ENCODE results near the gene PTMS.

Gene PTMS

GRCh38 chr12:6791931-6792520 is 25.9 kb downstream of the PTMS start:
- no peak for DNase-seq

DNA sequence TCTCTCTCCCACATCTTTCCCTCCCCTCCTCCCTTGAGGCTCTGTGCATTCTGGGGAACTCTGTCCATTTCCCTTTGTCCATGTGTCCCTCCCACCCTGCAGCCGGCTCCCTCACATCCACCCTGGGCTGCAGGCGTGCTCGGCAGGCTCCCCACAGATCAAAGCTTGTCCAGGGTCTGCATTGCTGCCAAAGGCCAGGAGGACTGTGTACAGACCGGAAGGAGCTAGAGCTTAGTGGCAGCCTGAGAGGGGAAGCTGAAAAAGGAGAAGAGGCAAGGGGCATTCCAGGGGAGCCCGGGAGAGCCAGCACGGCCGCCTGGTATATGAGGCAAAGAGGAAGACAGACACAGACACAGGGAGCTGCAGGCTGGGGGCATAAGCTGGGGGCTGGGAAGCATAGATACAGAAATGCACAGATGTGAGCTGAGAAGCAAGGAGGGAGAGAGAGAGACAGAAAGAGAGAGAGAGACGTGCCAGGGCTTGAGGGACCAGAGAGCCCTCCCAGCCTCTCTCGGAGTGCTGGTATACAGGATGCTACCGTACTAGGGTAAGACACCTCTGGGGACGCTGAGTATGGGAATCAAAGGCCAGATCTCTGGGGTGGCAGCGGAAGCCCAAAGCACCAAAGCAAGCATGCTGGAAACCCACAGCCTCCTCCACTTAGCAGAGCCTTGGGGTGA is 26.5 kb downstream of the PTMS start:
- DNase-seq = no peak

DNA sequence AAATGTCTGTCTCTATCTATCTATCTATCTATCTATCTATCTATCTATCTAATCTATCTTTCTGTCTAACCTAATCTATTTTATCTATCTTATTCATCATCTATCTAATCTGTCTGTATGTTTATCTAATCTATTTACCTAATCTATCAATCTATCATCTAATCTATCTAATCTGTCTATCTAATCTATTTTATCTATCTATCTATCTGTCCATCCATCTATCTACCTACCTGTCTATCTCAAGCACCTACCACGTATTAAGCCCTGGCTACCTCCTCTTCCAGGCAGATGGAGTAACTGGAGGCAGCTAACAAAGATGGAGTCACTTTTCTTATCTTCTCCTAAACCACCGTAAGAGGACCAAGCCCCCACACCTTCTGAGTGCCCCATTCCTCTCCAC is 28.9 kb downstream of the PTMS start:
- DNase-seq = no peak

GRCh38 chr12:6796576-6796975 is 30.4 kb downstream of the PTMS start:
- DNase-seq = no peak

DNA sequence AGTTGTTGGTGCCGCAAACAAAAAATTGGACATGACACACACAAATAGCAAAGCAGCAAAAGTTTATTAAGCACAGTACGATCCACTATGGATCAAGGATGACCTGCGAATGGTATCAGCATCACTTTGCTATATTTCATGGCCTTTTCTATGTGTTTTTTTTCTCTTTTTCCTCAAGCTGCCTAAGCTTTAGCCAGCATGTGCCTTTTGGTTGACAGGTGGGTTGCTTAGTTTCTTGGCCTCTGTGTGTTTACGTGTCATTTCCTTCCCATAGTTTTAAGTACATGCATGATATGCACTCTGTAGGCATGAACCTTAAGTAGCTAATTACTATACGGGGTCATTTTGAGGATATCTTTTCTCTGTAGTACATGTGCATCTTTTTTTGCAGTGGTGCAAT is 33.0 kb downstream of the PTMS start:
- no peak for DNase-seq

DNA sequence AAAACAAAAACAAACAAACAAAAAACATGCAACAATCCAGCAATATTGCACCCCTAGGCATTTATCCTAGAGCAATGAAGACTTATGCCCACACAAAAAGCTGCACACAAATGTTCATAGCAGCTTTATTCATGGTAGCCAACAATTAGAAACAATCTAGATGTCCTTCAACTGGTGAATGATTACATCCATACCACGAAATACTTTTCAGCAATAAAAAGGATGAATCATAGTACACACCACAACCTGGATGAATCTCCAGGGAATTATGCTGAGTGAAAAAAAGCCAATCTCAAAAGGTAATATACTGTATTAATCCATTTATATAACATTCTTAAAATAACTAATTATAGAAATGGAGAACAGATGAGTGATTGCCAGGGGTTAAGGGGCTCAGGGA is 41.0 kb downstream of the PTMS start:
- DNase-seq = no peak

DNA sequence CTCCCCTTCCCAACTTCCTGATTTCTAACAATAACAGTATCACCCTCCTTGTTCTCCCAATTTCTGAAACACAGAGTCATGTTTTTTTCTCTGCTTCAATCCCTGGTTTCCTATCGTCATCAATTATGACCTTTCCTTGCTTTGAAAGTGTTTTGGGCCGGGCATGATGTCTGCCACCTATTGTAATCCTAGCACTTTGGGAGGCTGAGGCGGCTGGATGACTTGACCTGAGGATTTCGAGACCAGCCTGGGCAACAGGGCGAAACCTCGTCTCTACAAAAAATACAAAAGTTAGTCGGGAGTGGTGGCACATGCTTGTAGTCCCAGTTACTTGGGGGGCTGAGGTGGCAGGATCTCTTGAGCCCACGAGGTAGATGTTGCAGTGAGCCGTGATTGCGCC is 42.9 kb downstream of the PTMS start:
- no peak for DNase-seq

- no peak for DNase-seq
Measured at GRCh38 chr12:6810758-6811157, 44.6 kb downstream of the PTMS start.

DNA sequence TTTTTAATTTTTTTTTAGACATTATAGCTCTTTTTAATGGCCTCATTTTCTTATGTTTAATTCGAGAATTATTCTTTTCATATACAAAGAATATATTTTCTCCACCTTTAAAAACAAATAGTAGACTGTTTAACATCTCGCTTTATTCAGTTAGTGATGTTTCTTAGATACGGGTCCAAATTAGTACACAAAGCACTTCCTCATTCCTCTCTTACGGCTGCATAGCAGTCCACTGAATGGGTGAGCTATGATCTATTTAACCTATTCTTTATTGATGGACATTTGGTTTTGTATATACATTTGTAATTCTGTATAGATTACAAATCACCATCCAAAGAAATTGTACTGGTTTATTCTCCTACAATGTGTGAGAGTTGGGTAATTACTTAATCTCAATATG is 47.2 kb downstream of the PTMS start:
- no peak for DNase-seq

GRCh38 chr12:6816598-6816997 is 50.4 kb downstream of the PTMS start:
- no peak for DNase-seq

GRCh38 chr12:6817098-6817497 is 50.9 kb downstream of the PTMS start:
- no peak for DNase-seq

DNA sequence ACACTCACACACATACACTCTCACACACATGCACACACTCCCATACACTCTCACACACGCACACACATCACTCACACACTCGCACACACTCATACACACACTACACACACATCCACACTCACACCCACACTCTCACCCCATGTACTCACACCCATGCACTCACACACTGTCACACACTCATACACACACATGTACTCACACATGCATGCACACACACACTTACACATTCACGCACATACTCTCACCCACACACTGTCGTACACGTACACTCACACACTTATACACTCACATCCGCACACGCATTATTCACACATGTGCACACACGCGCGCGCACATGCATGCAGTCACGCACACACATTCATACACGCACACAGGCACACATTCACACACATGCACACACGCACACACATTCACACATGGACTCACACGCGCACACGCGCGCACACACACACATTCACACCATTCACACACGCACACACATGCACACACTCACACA is 51.5 kb downstream of the PTMS start:
- DNase-seq = no peak

GRCh38 chr12:6818222-6818621 is 52.1 kb downstream of the PTMS start:
- DNase-seq = no peak

DNA sequence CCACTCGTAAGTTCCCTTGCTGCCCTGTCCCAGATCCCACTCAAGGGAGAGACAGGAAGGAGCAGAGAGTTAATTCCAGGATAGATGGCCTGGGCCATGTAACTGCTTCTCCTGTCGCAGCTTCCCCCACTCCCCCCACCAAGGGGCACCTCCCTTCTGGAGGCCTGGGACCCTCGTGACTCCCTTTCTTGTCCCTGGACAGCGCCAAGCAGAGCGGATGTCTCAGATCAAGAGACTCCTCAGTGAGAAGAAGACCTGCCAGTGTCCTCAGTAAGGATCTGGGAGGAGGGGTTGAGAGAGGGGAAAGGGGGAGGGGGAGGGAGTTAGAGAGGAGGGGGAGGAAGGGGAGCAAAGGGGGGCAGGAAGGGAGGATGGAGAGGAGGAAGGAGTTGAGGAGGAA is 52.5 kb downstream of the PTMS start:
- no peak for DNase-seq

GRCh38 chr12:6819106-6820030 is 53.2 kb downstream of the PTMS start:
- no peak for DNase-seq

GRCh38 chr12:6820166-6820565 is 54.0 kb downstream of the PTMS start:
- no peak for DNase-seq
